GM18907 (cell line): ENCODE data around the gene CEP112.

ENCODE experiments used
- ATAC-seq: cut with Tn5 transposase; IDR thresholded peaks from one replicate; pipeline ENCODE4 v1.9.1; 2021; ENCODE audit warnings: mild to moderate bottlenecking, moderate library complexity; ENCODE audit not compliant: unreplicated experiment

CEP112 gene

DNA sequence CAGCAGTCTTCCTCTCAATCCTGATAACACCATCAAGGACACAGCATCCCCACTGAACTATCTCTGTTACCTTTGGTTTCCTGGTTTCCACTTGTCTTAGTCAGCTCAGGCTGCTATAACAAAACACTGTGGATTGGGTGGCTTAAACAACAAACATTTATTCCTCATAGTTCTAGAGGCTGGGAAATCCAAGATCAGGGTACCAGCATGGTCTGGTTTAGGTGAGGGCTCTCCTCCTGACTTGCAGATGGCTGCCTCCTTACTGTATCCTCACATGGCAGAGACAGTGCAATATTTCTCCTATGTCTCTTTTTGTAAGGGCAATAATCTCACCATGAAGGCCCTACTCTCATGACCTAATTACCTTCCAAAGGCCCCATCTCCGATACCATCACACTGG lies 527.2 kb downstream of the CEP112 start:
- ATAC-seq, result no peak

DNA sequence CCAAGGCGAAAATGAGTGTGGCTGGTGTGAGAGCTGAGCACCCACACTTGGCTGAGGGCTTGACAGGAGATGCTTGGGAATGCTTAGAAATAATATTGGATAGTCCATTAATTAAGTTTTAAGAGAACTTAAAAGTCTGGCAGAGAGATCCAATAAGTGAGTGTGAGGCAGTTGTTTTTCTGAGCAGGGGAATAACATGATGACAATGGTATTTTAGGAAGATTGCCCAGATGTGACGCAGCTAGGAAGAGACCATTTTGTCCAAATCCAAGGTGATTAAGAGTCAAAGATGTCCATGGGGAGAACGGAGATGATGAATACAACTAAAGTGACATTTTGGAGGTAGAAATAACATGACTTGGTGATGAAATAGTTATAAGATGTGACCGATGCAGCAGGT lies 527.7 kb downstream of the CEP112 start:
- no peak for ATAC-seq

DNA sequence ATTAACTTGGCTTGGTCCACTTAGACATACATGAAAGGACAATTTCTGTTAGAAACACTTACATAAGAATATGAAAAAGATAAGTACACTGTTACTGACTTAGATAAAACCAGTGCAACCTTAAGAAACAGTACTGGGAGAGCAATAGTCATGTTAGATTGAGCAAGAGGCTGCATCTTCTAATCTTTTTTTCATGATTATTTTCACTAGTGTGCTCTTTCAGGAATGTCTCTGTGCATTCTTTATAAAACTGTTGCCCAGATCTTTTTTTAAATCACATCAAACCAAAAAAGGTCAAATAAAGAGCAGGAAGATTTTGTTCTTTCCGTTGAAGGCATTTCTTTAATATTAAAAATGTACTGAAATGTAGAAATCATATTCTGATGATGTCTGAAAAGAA lies 529.7 kb downstream of the CEP112 start:
- ATAC-seq, result no peak

DNA sequence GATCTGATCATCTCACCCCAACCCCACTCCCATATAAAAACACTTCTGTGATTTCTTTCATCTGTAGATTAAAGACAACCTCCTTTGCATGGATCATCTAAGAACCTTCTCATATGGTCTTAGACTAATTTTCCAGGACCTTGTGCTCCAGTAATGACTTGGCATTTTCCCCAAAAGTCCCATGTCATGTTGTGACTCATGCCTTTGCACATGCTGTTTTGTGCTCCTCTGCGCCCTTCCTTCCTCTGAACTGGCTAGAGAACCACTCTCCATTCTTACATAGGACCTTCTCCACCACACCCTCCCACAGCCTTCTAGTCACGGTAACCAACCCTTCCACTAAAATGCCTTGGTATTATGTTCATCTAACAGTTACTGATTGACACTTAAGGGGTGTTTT lies 531.0 kb downstream of the CEP112 start:
- ATAC-seq, result no peak

DNA sequence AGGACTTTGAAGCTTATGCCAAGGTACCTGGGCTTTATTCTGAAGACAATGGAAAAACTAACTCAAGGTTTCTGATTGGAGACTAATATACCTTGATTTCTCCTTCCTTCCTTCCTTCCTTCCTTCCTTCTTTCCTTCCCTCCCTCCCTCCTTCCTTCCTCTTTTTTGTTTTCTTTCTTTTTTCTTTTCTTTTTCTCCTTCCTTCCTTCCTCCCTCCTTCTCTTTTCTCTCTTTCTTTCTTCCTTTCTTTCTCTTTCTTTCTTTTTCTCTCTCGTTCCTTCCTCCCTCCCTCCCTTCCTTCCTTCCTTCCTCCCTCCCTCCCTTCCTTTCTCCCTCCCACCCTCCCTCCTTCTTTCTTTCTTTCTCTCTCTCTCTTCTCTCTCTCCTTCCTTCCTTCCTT lies 531.9 kb downstream of the CEP112 start:
- ATAC-seq, result no peak

DNA sequence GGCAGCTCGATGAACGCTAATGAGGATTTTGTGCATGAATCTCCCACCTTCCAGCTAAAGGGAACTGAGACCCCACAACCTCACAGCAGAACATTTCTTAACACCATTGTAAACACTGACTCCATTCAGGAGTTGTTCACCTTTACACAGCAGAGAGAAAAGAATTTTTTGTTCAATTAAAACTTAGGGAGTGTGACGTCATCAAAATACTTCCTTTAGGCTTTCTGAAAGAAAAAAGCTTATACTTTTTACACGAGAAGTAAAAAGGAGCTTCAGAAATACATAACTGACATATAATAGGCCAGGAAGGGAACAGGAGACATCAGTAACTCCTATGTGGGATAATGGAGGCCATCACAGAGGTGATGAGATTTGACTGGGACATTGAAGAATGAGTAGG lies 532.4 kb downstream of the CEP112 start:
- no peak for ATAC-seq

DNA sequence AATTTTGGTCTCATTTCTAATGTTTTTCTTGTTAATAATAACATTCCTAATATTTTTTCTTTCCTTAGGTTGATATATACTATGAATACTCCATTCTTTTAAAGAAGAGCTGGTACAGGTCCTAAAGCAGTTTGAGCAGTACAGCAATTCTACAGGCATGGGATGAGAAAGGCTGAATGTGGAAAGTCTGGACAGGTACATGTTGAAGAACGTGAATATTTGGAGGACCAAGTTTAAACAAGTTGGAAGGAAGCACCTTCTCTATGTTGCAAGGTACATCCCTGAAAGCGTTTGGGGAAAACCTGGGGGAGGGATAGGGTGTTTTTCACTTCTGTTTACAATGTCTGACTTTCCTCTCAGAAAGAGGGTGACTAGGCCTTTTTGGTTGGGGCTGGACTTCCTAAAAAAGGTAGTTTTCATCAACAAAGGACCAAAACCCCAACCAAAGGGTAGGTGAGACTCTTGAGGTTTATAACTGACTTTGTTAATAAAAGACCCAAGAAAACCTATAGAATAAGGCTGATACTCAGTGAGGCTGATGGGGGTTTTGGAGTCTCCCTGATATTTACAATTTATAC lies 534.6 kb downstream of the CEP112 start:
- ATAC-seq, result no peak

DNA sequence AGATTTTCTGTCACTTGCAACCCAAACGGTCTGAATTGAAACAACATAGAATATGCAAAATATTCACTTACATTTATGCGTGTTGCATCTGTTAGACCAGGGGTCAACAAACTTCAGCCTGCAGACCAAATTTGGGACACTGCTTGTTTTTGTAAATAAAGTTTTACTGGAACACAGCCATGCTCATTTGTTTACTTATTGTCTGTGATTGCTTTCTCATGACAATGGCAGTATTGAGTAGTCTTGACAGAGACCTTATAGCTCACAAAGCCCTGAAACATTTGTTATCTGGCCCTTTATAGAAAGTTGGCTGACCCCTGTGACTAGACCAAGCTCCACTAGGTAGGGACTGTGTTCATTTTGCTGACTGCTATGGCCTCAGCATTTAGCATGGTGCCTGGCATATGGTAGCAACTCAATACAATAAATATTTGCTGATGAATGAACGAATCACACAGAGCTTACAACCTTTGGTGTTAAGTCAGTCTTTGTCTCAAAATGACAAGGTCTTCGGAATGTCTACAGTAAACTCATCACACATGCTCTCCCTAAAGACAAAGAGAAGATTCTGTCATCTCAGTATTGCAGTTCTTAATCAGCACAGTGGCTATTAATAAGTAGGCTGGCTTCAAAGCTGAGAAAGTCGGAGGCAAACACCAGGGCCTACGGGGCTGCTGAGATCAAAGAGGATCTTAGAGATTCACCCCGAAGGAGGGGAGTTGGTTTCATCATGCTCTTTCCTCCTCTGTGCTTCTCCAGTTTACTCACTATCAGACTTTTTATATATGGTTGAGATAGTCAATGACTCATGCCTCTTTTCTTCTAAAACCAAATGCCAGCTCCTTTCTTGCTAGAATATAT lies 535.3 kb downstream of the CEP112 start:
- ATAC-seq, result no peak

DNA sequence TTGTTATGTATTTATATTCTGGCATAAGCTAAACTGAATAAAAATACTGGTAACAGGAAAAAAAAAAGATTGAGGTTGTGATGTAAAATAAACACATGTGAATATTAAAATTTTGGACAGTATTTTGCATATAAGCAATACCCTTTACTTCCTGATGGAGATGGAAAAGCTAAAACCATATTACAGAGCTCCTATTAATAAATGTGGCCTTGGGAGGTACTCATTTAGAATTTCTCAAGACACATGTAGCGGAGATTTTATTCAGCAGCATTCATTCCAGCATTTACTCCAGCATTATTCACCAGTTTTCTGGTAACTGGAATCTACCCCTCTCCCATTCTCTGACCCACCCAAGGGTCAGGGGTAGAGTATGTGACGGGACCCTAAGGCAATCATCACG lies 536.2 kb downstream of the CEP112 start:
- no peak for ATAC-seq

DNA sequence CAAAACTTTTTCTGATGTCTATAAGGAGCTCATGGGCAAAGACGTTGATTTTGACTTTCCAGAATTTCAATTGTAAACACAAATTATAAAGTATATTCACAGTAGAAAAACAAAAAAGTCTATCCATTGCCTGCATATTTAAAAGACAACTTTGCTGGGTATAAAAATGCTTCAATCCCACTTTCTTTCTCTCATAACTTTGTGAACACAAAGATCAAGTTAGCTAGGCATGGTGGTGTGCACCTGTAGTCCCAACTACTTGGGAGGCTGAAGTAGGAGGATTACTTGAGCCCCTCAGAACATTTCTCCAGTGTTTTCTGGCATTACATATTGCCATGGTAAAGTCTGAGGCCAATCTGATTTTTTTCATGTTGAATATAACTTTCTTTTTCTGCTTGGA lies 547.4 kb downstream of the CEP112 start:
- no peak for ATAC-seq

DNA sequence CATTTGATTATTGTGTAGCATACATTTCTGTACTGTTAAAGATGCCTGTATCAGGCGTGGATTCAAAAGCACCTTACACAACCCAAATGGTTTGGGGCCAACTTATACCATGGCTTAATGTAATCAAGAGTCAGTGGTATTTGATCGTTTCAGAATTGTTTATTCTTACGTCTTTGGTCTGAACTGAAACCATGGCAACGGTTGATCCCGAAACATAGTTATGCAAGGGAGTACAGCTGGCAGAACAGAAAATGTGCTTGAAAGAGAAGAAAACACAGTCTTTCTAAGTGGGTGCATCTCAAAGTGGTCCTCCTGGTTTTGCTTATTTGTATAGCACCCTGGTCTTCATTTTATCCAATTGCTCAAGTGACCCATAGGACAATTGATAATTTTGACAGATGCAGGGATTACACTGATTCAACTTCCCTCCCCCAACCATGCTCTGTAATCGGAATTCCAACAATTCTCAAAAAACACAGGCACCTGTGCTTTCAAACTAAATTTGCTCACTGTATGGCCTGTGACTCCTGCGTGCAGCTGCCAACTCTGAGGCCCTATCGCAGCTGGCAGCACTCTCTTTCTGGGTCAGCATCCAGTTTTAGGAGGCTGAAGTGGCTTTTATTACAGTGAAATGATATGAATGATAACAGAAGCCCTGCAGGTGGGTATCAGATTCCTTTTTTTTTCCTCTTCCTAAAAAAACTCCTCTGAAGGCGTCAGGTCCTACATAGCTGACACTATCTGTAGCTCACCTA lies 553.5 kb downstream of the CEP112 start:
- ATAC-seq, result no peak

DNA sequence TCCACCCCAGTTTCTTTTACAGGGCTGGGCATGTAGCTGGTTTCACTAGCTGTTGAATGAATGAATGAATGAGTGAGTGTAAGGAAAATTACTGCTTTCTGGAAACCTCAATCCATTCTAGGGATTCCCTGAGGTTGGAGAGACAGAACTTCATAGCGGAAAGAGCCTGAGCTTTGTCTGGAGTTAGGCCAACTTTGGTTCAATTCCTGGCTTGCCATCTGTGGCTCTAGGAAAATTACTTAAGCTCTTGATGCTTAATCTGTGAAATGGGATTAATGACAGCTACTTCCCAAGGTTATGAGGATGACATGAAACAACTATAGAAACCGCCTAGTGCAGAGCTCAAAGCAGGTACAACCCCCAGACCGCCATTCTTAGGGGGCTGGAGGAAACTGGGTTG lies 554.1 kb downstream of the CEP112 start:
- ATAC-seq, result no peak

DNA sequence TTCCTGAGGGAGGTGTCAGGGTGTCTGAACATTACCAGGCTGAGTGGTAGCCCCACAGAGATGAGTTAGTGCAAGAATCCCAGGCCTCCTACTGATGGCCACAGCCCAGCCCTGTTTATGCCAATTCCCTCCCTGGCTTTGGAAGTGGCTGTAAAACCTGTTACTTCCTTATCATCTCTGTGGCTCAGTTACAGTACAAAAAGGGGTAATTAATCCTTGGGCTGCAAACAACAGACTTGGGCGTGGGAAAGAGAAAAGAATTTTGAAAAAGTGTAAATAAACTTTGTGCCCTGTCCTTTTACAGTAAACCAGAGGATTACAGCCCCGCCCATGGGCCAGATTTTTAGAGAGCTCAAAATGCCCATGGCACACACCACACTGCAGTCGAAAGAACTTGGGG lies 557.4 kb downstream of the CEP112 start:
- ATAC-seq, result no peak

DNA sequence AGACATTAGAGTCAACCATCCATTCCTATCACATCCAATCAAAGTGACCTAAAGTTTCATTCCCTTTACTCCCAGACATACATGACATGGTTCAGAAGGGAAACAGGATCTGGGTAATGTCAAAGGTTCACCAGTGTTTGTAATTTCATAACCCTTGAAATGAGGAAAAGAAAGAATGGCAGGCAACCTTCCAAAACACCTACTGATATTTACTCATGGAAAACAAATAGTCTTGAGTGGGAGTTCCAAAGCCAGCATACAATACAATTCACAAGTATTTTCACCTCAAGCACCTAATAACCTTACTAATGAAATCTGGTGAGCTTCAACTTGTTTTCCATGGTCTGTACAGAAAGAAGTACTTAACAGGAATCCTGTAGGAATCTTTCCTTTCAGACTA lies 557.9 kb downstream of the CEP112 start:
- no peak for ATAC-seq

DNA sequence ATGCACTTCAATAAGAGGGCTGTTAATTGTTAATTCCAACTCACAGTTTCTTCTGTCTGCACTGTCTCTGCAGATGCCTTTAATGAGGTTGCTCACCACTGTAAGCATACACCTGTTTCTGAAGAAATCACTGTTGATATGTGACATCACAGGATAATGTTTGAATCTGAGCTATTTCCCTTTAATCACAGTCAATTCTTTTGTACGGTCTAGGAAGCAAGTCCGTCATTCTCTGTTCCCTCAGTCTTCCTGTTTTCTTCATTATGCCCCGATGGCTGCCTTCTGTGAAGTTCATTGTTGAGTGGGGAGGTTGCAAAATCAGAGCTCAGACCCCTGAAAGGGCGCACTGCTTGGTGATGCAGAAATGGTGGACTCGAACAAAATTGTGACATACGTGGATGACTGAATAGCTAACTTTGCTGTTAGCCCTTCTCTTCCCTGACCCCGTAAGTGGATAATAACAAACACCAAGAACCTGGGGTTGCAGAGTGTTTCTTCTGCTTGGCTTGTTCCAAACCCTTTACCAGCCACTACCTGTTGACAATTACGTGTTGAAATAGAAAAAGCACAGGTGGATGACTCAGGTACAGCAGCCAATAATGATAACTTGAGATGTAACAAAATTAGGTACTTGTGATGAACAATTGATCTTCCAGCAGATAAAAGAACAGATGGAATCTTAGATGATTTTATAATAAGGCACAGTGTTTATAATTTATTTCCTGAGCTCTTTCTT lies 558.6 kb downstream of the CEP112 start:
- ATAC-seq, result no peak

DNA sequence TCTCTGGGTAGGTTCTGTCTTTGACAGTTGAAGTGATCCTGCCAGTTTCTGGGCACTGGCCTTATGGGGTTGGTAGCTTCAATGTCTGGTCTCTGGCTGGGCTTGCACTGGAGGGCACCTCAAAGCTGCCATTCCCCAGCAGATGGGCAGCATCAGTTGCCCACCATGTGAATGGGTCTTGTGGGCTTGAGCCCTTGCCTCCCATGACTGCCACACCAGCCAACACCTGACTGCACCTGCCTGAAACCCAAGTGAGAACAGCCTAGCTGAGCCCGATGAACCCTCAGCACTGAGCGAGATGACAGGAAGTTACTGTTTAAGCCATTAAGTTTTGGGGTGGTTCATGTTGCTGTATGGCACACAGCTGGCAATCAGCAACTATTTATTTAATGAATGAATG lies 561.4 kb downstream of the CEP112 start:
- ATAC-seq, result no peak

DNA sequence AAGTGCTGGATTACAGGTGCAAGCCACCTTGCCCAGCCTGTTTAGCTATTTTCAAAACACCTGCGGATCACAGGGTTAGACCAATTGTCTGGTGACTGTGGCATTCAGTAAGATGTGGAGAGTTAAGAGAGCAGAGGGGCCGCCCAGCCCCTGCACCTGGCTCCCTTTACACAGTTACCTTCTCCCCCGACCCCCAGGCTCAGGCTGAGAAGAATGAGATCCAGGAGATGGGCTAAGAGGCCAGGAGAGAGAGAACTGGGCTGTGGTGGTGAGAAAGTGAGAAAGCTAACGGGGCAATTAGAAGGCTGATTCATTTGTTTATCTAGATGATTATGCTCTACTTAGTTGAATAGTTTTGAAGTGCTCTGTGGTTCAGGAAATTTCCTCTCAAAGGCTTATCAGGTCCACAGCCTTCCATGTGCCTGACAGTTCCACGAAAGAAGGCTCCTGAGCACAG lies 562.7 kb downstream of the CEP112 start:
- ATAC-seq, result no peak

DNA sequence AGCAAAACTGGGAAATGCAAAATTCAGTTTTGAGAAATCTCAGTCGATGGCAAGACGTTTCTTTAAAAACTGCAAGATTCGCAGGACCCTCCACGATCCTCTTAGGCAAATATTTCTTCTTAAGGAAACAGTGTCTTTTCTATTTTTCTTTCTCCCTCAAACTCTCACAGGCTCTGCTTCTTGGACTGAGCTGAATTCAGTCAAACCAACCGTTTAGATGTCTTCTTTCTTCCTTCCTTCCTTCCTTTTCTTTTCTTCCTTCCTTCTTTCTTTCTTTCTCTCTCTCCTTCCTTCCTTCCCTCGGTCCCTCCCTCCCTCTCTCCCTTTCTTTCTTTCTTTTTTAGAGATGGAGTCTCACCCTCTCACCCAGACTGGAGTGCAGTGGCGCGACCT lies 563.3 kb downstream of the CEP112 start:
- ATAC-seq, result no peak

DNA sequence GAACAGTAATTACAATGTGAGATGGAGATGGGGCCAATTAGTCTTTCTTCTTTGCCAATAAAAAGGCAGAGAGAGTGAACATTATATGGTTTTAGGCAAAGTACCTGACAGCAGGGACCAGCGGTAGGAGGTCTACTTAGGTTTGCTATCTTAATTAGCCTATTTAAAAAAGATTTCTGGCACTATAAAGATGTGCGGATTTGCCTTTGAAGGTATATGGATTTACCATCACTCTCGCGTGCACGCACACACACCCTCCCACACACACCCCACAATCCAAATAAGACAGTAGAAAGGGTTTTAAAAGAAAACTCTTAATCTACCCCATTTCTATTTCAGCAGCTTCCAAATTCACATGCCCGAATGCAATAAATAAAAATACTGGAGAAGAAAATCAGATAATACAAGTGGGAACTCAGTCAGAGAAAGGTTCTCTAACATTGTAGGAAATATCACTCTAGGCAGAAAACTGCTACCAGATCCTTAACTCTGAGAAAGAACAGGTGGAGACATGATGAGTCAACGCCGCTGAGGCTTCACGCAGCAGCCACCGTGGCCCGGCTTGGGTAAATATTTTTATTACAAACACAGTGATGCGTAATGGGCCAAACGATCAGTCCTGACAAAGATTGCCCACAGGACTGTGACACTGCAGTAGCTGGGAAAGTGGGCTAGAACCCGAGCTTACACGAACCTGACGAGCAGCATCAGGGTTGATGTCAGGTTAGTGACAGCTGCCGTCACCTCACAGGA lies 563.9 kb downstream of the CEP112 start:
- no peak for ATAC-seq

DNA sequence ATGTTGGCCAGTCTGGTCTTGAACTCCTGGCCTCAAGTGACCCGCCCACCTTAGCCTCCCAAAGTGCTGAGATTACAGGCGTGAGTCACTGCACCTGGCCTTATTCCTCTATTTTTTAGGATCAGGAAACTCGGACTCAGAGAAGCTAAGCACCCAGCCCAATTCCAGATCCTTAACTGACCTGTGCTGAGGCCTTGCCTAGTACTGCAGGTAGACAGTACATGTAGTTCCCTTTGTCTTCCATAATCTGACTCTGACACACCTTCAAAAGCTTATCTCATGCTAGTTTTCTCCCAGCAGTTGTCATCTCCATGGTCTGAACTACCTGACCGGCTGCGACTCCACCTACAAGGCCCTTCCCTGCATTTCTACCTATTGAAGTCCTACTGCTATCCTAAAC lies 564.8 kb downstream of the CEP112 start:
- ATAC-seq, result no peak

DNA sequence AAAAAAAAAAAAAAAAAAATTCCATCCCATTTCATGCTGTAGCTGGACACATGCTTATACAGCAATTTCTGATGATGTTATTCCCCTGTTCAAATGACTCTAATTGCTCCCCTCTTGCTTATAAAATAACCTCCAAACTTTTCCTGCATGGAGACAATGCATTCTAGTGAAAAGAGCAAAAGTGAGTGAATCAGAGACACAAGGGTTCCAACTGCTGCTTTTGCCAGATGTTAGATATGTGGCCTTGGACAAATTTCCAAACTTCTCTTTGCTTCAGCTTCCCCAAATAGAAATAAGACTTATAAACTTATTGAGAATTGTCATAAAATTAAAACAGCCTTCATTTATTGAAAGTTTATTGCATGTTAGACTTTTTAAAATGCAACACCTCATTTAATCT lies 565.5 kb downstream of the CEP112 start:
- ATAC-seq, result no peak
